Nucleus accumbens (tissue), 56 donors: ENCODE results near the gene DNAH3.
"Not testable (repeated sequence)": the region's sequence is repeated elsewhere in the genome, so short reads cannot be mapped to it uniquely, and the experiment has no call there.

Experiments
- DNase-seq, 56 donors: peaks; one replicate each; lab custom pipeline; 2025; lab: John Stamatoyannopoulos, UW

DNAH3 gene

GRCh38 chr16:21145738-21146137, 4.9 kb downstream of the DNAH3 start:
- DNase-seq: no peak

DNA sequence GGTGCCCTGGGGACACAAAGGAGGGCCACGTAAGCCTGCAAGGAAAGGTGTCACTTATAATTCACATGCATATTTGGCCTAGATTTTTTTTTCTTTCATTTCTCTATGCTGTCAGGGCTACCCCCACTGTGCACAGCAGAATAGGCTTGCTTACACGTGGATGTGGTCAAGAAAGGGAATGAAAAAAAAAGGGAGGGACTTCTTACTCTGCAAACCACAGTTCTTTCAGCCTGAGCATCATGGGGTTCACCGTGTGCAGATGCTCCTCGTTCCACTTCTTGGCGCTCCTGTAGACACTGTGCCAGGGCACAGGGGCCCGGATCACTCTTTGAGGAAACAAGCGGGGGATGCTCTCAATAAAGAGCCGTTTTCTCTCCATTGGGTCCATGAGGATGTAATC, 16.6 kb downstream of the DNAH3 start:
- DNase-seq: no peak

DNA sequence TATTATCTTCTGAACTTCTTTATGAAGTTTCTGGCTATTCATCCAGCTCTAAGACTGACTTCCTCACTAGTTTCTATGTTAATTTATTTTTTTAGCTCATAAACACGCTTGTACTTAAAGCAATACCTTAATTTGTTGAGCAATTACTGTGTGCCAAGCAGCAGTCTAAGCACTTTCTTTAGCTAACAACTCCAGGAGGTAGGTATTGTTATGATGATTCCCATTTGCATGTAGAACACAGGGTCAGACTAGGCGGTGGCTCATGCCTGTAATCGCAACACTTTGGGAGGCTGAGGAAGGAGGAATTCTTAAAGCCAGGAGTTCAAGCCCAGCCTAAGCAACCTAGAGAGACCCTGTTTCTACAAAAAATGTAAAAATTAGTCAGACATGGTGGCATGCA, 19.8 kb downstream of the DNAH3 start:
- no peak for DNase-seq

DNA sequence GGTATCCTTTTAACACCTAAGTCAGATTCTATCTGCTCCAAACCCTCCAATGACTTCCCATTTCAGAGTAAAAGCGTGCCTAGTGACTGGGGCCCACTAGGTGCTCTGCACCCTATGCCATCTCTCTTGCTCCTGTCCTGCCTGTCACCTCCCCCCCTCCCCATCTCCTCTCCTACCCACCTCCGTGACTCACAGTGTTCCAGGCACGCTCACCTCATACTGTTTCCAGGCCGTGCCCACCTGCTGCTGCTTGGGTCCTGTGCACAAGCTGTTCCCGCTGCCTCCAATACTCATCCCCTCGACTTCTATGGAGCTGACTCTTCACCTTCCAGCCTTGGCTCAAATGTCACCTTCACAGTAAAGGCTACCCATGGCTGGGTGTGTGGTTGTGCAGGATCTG, 21.7 kb downstream of the DNAH3 start:
- peak in 22 of 56 donors; percentile 0 to 48 (median 10) for DNase-seq

DNA sequence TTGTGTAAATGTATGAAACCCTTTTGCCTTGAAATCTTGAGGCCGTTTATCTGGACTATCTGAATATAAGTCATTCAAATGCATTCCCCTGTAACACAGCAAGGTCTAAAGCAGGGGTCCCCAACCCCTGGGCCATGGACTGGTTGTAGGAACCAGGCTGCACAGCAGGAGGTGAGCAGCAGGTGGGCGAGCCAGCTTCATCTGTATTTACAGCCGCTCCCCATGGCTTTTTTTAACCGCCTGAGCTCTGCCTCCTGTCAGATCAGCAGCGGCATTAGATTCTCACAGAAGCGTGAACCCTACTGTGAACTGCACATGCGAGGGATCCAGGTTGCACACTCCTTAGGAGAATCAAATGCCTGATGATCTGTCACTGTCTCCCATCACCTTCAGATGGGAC, 24.1 kb downstream of the DNAH3 start:
- DNase-seq: peak in 17 of 56 donors; percentile 0 to 50 (median 11)

DNA sequence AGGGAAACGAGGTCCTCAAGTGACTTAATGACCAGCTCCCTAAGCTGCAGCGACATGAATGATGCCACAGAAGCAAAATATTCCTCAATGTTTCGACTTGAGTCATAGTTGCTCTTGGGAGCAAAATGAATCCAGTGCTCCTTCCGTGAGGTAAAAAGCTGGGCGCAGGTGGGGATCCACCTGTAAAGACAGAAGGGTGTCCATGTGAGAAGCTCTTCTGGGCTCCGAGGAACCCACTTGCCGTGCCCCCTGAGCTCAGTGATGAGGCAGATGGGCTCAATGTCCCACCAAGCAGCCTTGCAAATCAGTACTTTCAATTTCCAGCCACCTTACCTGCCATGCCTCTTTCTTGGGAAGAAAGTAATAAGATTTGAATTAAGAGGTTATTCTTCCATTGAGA, 25.5 kb downstream of the DNAH3 start:
- no peak for DNase-seq

- no peak for DNase-seq
Observed at GRCh38 chr16:21120976-21121520, 29.6 kb downstream of the DNAH3 start.

DNA sequence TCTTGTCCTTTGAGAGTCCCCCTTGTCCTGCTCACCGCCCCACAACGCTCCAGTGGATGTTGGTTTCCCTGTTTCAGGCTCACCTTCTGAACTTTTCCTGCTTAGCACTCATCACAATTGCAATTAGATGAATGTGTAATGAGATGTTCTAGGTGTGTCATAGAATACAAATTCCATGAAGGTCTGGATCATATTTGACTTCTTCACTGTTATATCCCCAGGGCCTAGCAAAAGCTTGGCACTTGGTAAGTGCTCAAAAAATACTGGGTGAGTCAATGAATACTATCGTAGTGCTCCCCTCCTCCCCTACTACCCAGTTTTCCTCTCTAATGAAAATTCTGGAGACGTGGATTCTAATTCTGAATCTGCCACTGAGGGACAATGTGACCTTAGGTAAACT, 33.1 kb downstream of the DNAH3 start:
- DNase-seq: no peak

DNA sequence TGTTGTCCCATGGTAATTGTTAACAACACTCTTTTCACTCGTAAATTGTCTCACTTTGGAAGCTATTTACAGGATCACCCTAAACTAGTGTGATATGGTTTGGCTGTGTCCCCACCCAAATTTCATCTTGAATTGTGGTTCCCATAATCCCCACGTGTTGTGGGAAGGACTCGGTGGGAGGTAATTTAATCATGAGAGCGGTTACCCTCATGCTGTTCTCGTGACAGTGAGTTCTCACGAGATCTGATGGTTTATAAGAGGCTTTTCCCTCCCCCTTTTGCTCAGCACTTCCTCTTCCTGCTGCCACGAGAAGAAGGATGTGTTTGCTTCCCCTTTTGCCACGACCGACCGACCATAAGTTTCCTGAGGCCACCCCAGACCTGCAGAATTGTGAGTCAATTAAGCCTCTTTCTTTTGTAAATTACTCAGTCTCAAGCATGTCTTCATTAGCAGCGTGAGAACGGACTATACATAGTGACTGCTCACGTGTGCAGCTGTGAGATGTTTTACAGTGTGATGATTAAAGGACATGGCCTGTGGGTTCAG, 34.4 kb downstream of the DNAH3 start:
- no peak for DNase-seq

DNA sequence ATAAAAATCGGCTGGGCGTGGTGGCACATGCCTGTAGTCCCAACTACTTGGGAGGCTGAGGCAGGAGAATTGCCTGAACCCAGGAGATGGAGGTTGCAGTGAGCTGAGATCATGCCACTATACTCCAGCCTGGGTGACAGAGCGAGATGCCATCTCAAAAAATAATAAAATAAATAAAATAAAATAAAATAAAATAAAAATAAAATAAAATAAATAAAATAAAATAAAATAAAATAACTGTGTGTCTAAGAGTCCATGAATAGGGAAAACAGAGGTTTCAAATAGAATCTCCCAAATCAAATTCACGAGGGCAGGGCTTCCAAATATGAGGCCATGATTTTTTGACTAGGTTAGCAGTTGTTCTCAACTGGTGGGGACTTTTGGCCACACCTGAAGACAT, 35.1 kb downstream of the DNAH3 start:
- not testable (repeated sequence) for DNase-seq

GRCh38 chr16:21103941-21104860, 46.4 kb downstream of the DNAH3 start:
- DNase-seq: peak in 19 of 56 donors; percentile 1 to 61 (median 8)

DNA sequence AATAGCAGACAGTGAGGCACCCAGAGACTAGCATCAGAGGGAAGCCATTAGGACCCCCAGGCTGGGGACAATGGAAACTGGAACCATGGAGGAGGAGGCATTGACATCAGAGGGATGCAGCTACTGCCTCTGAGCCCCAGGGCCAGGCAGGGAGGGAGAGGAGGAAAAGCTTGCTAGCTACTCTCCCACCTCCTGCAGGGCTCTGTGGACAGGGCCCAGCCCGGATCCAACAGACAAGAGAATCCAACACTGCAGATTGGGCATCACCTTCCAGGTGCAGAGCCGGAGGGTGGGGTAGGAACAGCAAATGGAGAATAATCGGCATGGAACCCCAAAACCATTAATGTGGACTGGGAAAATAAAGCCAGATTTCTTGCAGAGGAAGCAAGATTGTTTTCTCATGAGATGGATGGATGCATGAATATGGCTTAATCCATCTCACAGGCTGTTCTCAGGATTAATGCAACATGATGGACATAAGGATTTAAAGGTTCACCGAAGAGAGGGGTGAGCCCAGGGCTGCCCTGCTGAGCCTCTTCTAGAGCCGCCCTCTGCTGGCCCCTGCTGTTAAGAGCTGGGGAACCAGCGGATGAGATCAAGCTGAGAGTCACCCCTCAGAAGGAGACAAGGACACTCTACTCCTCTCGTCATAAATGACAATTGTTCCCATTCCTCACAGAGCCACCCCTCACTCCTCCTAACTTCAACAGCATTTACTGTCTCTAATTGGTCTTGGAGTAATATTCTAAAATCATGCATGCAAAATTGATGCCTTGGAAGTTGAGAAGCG, 48.8 kb downstream of the DNAH3 start:
- DNase-seq: peak in 2 of 56 donors; percentile 0 to 9

GRCh38 chr16:21100447-21100846, 50.2 kb downstream of the DNAH3 start:
- peak in 1 of 56 donors; percentile 2 for DNase-seq

- no peak for DNase-seq
Observed at GRCh38 chr16:21097151-21097550, 53.5 kb downstream of the DNAH3 start.

- not testable (repeated sequence) for DNase-seq
Observed at GRCh38 chr16:21094719-21095118, 55.9 kb downstream of the DNAH3 start.

DNA sequence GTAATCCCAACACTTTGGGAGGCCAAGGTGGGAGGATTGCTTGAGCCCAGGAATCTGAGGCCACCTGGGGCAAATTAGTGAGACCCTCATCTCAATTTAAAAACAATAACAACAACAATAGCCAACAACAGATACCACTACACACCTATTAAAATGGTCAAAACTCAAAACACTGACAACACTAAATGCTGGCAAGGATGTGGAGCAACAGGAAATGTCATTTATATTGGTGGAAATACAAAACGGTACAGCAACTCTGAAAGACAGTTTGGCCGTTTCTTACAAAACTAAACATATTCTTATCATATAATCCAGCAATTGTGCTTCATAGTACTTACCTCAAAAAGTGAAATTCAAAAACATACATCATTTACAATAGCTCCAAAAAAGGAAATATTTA, 57.7 kb downstream of the DNAH3 start:
- DNase-seq: no peak

- no peak for DNase-seq
Observed at GRCh38 chr16:21088646-21089538, 61.8 kb downstream of the DNAH3 start.

- no peak for DNase-seq
Observed at GRCh38 chr16:21088143-21088542, 62.5 kb downstream of the DNAH3 start.

DNA sequence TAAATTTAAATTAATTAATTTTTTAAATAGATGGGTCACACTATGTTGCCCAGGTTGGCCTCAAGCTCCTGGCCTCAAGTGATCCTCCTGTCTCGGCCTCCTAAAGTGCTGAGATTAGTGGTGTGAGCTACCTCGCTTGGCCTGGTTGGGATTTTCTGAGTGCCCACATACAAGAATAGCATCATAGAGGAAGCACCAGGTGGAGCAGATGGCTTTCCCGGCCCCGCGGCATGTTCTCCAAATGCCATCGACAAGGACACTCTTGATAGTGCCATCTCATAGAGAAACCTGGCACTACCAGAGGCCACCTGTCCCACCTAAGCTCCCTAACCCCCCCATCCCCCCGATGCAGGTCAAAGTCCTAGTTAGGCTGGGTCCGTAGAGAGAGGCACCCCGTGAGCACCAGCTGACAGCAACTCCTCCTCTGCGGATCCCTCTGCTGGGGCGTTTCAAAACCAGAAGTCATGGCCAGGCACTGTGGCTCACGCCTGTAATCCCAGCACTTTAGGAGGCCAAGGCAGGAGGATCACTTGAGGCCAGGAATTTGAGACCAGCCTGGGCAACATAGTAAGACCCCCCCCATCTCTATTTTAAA, 65.9 kb downstream of the DNAH3 start:
- no peak for DNase-seq
